Osteocyte (in vitro differentiated cells): ENCODE data around the gene KASH5. TPM values are rescaled to one million over a fixed set of nuclear protein-coding genes. Genes with fewer than 3 reads are reported as not detected.

ENCODE experiments used
- DNase-seq: peaks from one replicate; pipeline ENCODE4 v3.0.0; 2021; ENCODE audit warnings: mixed read lengths; ENCODE audit not compliant: unreplicated experiment; ENCODE audit errors: extremely low spot score
- H3K27ac Mint-ChIP-seq: one replicate; pipeline ENCODE4 v1.8.0; 2021; ENCODE audit warnings: mild to moderate bottlenecking, mixed read lengths; ENCODE audit not compliant: unreplicated experiment
- H3K27me3 Mint-ChIP-seq: one replicate; pipeline ENCODE4 v1.8.0; 2021; ENCODE audit warnings: mixed read lengths; ENCODE audit not compliant: unreplicated experiment
- H3K36me3 Mint-ChIP-seq: one replicate; pipeline ENCODE4 v1.8.0; 2021; ENCODE audit warnings: mixed read lengths; ENCODE audit not compliant: unreplicated experiment
- H3K4me1 Mint-ChIP-seq: one replicate; pipeline ENCODE4 v1.8.0; 2021; ENCODE audit warnings: mixed read lengths; ENCODE audit not compliant: unreplicated experiment
- H3K4me3 Mint-ChIP-seq: one replicate; pipeline ENCODE4 v1.8.0; 2021; ENCODE audit warnings: mild to moderate bottlenecking, moderate library complexity, mixed read lengths; ENCODE audit not compliant: unreplicated experiment
- H3K9me3 Mint-ChIP-seq: one replicate; pipeline ENCODE4 v1.8.0; 2021; ENCODE audit warnings: mixed read lengths; ENCODE audit not compliant: unreplicated experiment
- total RNA-seq: library from RNA; stranded (reverse); gene quantifications from 2 replicates; pipeline ENCODE4 v1.2.1, GENCODE V29; 2021
- TF ChIP-seq, protein P1 (sequence below): fragments of 200-600 bp; sonication (generic); IDR thresholded peaks from 2 replicates; pipeline ENCODE4 v1.5.0; 2021; ENCODE audit warnings: antibody characterized with exemption, mild to moderate bottlenecking, moderate library complexity

Gene KASH5
- total RNA-seq, 1 donor from 2014 or later = not detected

GRCh38 chr19:49398001-49398615 lies 10.1 kb downstream of the KASH5 start:
- Mint-ChIP-seq H3K4me3 (no peak overlapping the region), H3K4me1 (peaks cover 5% of the 10 kb centered on the region), H3K27ac (no peak overlapping the region), H3K36me3 (no peaks in the 10 kb centered on the region), H3K27me3 (peaks cover 9% of the 10 kb centered on the region), H3K9me3 (no peaks in the 10 kb centered on the region)
- TF ChIP-seq, protein P1, sequence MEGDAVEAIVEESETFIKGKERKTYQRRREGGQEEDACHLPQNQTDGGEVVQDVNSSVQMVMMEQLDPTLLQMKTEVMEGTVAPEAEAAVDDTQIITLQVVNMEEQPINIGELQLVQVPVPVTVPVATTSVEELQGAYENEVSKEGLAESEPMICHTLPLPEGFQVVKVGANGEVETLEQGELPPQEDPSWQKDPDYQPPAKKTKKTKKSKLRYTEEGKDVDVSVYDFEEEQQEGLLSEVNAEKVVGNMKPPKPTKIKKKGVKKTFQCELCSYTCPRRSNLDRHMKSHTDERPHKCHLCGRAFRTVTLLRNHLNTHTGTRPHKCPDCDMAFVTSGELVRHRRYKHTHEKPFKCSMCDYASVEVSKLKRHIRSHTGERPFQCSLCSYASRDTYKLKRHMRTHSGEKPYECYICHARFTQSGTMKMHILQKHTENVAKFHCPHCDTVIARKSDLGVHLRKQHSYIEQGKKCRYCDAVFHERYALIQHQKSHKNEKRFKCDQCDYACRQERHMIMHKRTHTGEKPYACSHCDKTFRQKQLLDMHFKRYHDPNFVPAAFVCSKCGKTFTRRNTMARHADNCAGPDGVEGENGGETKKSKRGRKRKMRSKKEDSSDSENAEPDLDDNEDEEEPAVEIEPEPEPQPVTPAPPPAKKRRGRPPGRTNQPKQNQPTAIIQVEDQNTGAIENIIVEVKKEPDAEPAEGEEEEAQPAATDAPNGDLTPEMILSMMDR = no peak
- DNase-seq = no peak

- Mint-ChIP-seq H3K4me1 (peaks cover 13% of the 10 kb centered on the region), H3K27ac (no peak overlapping the region), H3K27me3 (peaks cover 9% of the 10 kb centered on the region), H3K9me3 (no peaks in the 10 kb centered on the region), H3K4me3 (no peak overlapping the region), H3K36me3 (no peaks in the 10 kb centered on the region)
- TF ChIP-seq, protein P1 = no peak
- no peak for DNase-seq
Observed at GRCh38 chr19:49398931-49399330, 10.9 kb downstream of the KASH5 start.

- H3K36me3 Mint-ChIP-seq = no peaks in the 10 kb centered on the region
- no peak for DNase-seq
- no peak overlapping the region for H3K4me3 Mint-ChIP-seq
- no peak overlapping the region for H3K27ac Mint-ChIP-seq
- H3K4me1 Mint-ChIP-seq = peaks cover 19% of the 10 kb centered on the region
- H3K9me3 Mint-ChIP-seq = no peaks in the 10 kb centered on the region
- peaks cover 9% of the 10 kb centered on the region for H3K27me3 Mint-ChIP-seq
- TF ChIP-seq, protein P1 = no peak
Observed at GRCh38 chr19:49400029-49400428, 12.0 kb downstream of the KASH5 start.

GRCh38 chr19:49403404-49404187 lies 15.5 kb downstream of the KASH5 start:
- no peak for DNase-seq
- Mint-ChIP-seq H3K27me3 (peaks cover 11% of the 10 kb centered on the region), H3K27ac (peak overlapping the region; percentile 56), H3K9me3 (no peaks in the 10 kb centered on the region), H3K4me3 (peak overlapping the region; percentile 7), H3K36me3 (no peaks in the 10 kb centered on the region), H3K4me1 (peaks cover 19% of the 10 kb centered on the region)
- TF ChIP-seq, protein P1 = no peak

DNA sequence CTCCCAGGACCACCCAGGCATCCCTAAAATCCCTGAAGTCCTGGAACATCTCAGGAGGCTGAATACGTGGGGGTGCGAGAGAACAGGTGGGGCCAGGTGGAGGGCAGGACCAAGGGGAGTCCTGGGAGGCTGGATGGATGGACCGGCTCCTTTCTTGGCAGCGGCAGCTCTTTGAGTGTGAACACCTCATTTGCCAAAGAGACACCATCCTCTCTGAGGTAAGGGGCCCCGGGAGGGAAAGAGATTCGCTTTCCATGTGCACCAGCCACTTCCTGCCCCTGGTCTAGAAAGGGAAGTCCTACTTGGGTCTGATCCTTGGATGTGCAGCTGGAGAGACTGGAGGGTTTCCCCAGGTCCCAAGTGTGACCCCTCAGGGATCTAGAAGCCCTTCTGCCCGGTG lies 19.0 kb downstream of the KASH5 start:
- no peak overlapping the region for H3K27ac Mint-ChIP-seq
- H3K4me3 Mint-ChIP-seq = no peak overlapping the region
- H3K27me3 Mint-ChIP-seq = peaks cover 15% of the 10 kb centered on the region
- peaks cover 14% of the 10 kb centered on the region for H3K4me1 Mint-ChIP-seq
- no peaks in the 10 kb centered on the region for H3K9me3 Mint-ChIP-seq
- no peaks in the 10 kb centered on the region for H3K36me3 Mint-ChIP-seq
- TF ChIP-seq, protein P1 = no peak
- no peak for DNase-seq
